Measurements from ENCODE around the gene PCSK4.

DNA sequence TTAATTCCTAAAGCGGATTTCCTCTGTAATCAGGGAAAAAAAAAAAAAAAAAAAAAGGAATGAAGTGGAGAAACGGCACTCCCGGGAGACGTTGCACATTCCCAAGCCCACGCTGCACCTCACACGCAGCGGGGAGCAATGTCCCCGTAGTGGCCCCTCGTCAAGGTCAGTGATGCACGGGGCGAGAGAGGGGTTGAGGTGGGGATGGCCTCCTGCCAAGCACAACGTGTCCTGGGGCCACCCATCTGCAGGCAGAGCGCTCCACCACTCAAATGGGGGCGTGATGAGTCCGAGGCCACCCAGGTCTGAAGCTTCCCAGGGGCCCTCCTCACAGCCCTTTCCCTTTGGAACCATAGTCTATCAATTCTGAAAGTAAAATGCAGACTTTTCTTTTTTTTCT lies 48.8 kb upstream of the PCSK4 start:
- TF ChIP-seq, protein P1, sequence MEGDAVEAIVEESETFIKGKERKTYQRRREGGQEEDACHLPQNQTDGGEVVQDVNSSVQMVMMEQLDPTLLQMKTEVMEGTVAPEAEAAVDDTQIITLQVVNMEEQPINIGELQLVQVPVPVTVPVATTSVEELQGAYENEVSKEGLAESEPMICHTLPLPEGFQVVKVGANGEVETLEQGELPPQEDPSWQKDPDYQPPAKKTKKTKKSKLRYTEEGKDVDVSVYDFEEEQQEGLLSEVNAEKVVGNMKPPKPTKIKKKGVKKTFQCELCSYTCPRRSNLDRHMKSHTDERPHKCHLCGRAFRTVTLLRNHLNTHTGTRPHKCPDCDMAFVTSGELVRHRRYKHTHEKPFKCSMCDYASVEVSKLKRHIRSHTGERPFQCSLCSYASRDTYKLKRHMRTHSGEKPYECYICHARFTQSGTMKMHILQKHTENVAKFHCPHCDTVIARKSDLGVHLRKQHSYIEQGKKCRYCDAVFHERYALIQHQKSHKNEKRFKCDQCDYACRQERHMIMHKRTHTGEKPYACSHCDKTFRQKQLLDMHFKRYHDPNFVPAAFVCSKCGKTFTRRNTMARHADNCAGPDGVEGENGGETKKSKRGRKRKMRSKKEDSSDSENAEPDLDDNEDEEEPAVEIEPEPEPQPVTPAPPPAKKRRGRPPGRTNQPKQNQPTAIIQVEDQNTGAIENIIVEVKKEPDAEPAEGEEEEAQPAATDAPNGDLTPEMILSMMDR (IDR thresholded peaks at IDR 0.05) = no peak
- no peak for TF ChIP-seq POLR2A (IDR thresholded peaks at IDR 0.05)
- no peak for TF ChIP-seq EP300 (IDR thresholded peaks at IDR 0.05; ENCODE audit: low read depth)
- TF ChIP-seq POLR2AphosphoS5 (IDR thresholded peaks at IDR 0.05) = no peak

Measured in transverse colon (tissue), 4 donors.